Transverse colon (tissue), 4 donors: ENCODE data around the gene CBL.

ENCODE experiments used
- EP300 ChIP-seq: sonication (generic); formaldehyde crosslinking; IDR thresholded peaks from one replicate; pipeline ENCODE4 v1.6.1; 2017; ENCODE audit warnings: antibody characterized with exemption, low read depth
- POLR2A ChIP-seq: fragments of 450-650 bp; IDR thresholded peaks from one replicate; pipeline ENCODE4 v1.6.1; 2016; ENCODE audit warnings: antibody characterized with exemption, mild to moderate bottlenecking, moderate library complexity
- POLR2AphosphoS5 ChIP-seq, 3 donors: sonication (generic); formaldehyde crosslinking; IDR thresholded peaks; one replicate each; pipeline ENCODE4 v1.6.1; 2016; ENCODE audit warnings: antibody characterized with exemption in 3 of 3
- TF ChIP-seq, protein P1 (sequence below), 5 experiments: fragments of 200-600 bp in 3 of 5; fragments of 450-650 bp in 2 of 5; sonication (generic) in 3 of 5; IDR thresholded peaks; 1 replicate in 2 of 5; 2 replicates in 3 of 5; pipeline ENCODE4 v1.5.1; 2016 to 2017; ENCODE audit warnings: antibody characterized with exemption in 5 of 5, inconsistent platforms in 3 of 5, mild to moderate bottlenecking in 2 of 5, moderate library complexity in 1 of 5

- TF ChIP-seq, protein P1, sequence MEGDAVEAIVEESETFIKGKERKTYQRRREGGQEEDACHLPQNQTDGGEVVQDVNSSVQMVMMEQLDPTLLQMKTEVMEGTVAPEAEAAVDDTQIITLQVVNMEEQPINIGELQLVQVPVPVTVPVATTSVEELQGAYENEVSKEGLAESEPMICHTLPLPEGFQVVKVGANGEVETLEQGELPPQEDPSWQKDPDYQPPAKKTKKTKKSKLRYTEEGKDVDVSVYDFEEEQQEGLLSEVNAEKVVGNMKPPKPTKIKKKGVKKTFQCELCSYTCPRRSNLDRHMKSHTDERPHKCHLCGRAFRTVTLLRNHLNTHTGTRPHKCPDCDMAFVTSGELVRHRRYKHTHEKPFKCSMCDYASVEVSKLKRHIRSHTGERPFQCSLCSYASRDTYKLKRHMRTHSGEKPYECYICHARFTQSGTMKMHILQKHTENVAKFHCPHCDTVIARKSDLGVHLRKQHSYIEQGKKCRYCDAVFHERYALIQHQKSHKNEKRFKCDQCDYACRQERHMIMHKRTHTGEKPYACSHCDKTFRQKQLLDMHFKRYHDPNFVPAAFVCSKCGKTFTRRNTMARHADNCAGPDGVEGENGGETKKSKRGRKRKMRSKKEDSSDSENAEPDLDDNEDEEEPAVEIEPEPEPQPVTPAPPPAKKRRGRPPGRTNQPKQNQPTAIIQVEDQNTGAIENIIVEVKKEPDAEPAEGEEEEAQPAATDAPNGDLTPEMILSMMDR (IDR thresholded peaks at IDR 0.05): no peak
- TF ChIP-seq EP300 (no peak), POLR2AphosphoS5 (IDR thresholded peaks at IDR 0.05) (no peak), POLR2A (no peak)
Observed at GRCh38 chr11:119267645-119268044, 61.5 kb downstream of the CBL start.
